HepG2 (cell line): ENCODE results near the gene SMIM10L1. TPM values are rescaled to one million over a fixed set of nuclear protein-coding genes. Genes with fewer than 3 reads are reported as not detected.

Experiments
- CREB1 ChIP-seq, 2 experiments: fragments of 450-650 bp in 1 of 2; IDR thresholded peaks; 2 replicates each; pipeline ENCODE4 v1.6.1; 2016 to 2017; ENCODE audit warnings: control low read depth in 1 of 2, mild to moderate bottlenecking in 1 of 2, missing compliant biosample characterization in 1 of 2, missing genetic modification characterization in 1 of 2
- DPF2 ChIP-seq: sonication (generic); formaldehyde crosslinking; IDR thresholded peaks from 2 replicates; pipeline ENCODE4 v1.4.0; 2020; ENCODE audit warnings: mild to moderate bottlenecking, low read depth, missing genetic modification reagents, borderline replicate concordance
- ELF1 ChIP-seq: sonication (generic); formaldehyde crosslinking; IDR thresholded peaks from 2 replicates; pipeline ENCODE4 v1.4.0; 2020; ENCODE audit warnings: missing genetic modification reagents
- FOSL2 ChIP-seq: sonication (generic); formaldehyde crosslinking; IDR thresholded peaks from 2 replicates; pipeline ENCODE4 v1.4.0; 2020; ENCODE audit warnings: missing genetic modification reagents
- GATAD1 ChIP-seq: IDR thresholded peaks from 2 replicates; pipeline ENCODE4 v1.6.1; 2016; ENCODE audit warnings: missing genetic modification reagents, missing compliant biosample characterization
- GATAD2A ChIP-seq: IDR thresholded peaks from 2 replicates; pipeline ENCODE4 v1.6.1; 2016
- HMGXB3 ChIP-seq: sonication (generic); formaldehyde crosslinking; IDR thresholded peaks from 2 replicates; pipeline ENCODE4 v1.4.0; 2020; ENCODE audit warnings: missing genetic modification reagents, borderline replicate concordance
- KAT7 ChIP-seq: IDR thresholded peaks from 2 replicates; pipeline ENCODE4 v1.6.1; 2018; ENCODE audit warnings: borderline replicate concordance, missing compliant biosample characterization
- KDM5B ChIP-seq: sonication (generic); formaldehyde crosslinking; IDR thresholded peaks from 2 replicates; pipeline ENCODE4 v1.4.0; 2020; ENCODE audit warnings: missing genetic modification reagents, mild to moderate bottlenecking, borderline replicate concordance
- NR0B2 ChIP-seq: sonication (generic); formaldehyde crosslinking; IDR thresholded peaks from 2 replicates; pipeline ENCODE4 v1.4.0; 2020; ENCODE audit warnings: mild to moderate bottlenecking, missing genetic modification reagents
- POGZ ChIP-seq: sonication (generic); formaldehyde crosslinking; IDR thresholded peaks from 2 replicates; pipeline ENCODE4 v1.4.0; 2020; ENCODE audit warnings: mild to moderate bottlenecking, missing genetic modification reagents
- POLR2AphosphoS5 ChIP-seq: IDR thresholded peaks from 2 replicates; pipeline ENCODE4 v1.6.1; 2012; ENCODE audit warnings: low read depth, low read length
- RNF2 ChIP-seq: fragments of 450-650 bp; conservative IDR thresholded peaks from 2 replicates; pipeline ENCODE4 v1.6.1; 2016; ENCODE audit warnings: low read depth
- RXRB ChIP-seq: IDR thresholded peaks from 2 replicates; pipeline ENCODE4 v1.6.1; 2016; ENCODE audit warnings: borderline replicate concordance, missing genetic modification reagents, missing compliant biosample characterization
- SALL1 ChIP-seq: sonication (generic); formaldehyde crosslinking; IDR thresholded peaks from 2 replicates; pipeline ENCODE4 v1.8.0; 2022; ENCODE audit warnings: mild to moderate bottlenecking, missing genetic modification reagents
- SKI ChIP-seq: fragments of 450-650 bp; IDR thresholded peaks from one replicate; pipeline ENCODE4 v1.6.1; 2018; ENCODE audit warnings: mild to moderate bottlenecking; ENCODE audit not compliant: partially characterized antibody
- YEATS4 ChIP-seq: sonication (generic); formaldehyde crosslinking; IDR thresholded peaks from 2 replicates; pipeline ENCODE4 v1.4.0; 2020; ENCODE audit warnings: missing genetic modification reagents, borderline replicate concordance
- ZBTB42 ChIP-seq: sonication (generic); formaldehyde crosslinking; IDR thresholded peaks from 2 replicates; pipeline ENCODE4 v1.5.0; 2020; ENCODE audit warnings: mild to moderate bottlenecking, missing genetic modification reagents
- ZFY ChIP-seq: sonication (generic); formaldehyde crosslinking; IDR thresholded peaks from 2 replicates; pipeline ENCODE4 v1.4.0; 2020; ENCODE audit warnings: missing genetic modification reagents
- ZNF230 ChIP-seq: sonication (generic); formaldehyde crosslinking; IDR thresholded peaks from 2 replicates; pipeline ENCODE4 v1.4.0; 2020; ENCODE audit warnings: mild to moderate bottlenecking, missing genetic modification reagents
- ZNF232 ChIP-seq: sonication (generic); formaldehyde crosslinking; IDR thresholded peaks from 2 replicates; pipeline ENCODE4 v1.4.0; 2020; ENCODE audit warnings: missing genetic modification reagents, borderline replicate concordance
- ZNF256 ChIP-seq: sonication (generic); formaldehyde crosslinking; conservative IDR thresholded peaks from 2 replicates; pipeline ENCODE4 v1.4.0; 2020; ENCODE audit warnings: missing genetic modification reagents
- ZNF326 ChIP-seq: sonication (generic); formaldehyde crosslinking; IDR thresholded peaks from 2 replicates; pipeline ENCODE4 v1.4.0; 2020; ENCODE audit warnings: missing genetic modification reagents, borderline replicate concordance
- ZNF883 ChIP-seq: sonication (generic); formaldehyde crosslinking; IDR thresholded peaks from 2 replicates; pipeline ENCODE4 v1.5.1; 2020; ENCODE audit warnings: mild to moderate bottlenecking, missing genetic modification reagents; ENCODE audit errors: not compliant biosample characterization
- ZSCAN21 ChIP-seq: sonication (generic); formaldehyde crosslinking; IDR thresholded peaks from 2 replicates; pipeline ENCODE4 v1.8.0; 2022; ENCODE audit warnings: mild to moderate bottlenecking, missing genetic modification reagents, moderate library complexity, borderline replicate concordance
- ZSCAN9 ChIP-seq: IDR thresholded peaks from 2 replicates; pipeline ENCODE4 v1.6.1; 2016; ENCODE audit warnings: borderline replicate concordance
- polyA plus RNA-seq, 8 experiments: library from polyadenylated mRNA; depleted of rRNA in 3 of 8; stranded (reverse) in 7 of 8; unstranded in 1 of 8; fragments of >200 nt; fragmentation: Illumina TruSeq in 4 of 8; extraction: Trizol in 4 of 8; gene quantifications; 2 replicates each; pipeline versions ENCODE4 v1.2.1 to v1.2.3, GENCODE V29; 2011 to 2016; ENCODE audit warnings: low read depth in 4 of 8, missing spikeins in 1 of 8, mixed read lengths in 1 of 8; ENCODE audit not compliant: insufficient read depth in 1 of 8
- total RNA-seq, 5 experiments: library from RNA; depleted of rRNA; stranded (reverse); fragments of >200 nt; fragmentation: Illumina TruSeq; extraction: Trizol; gene quantifications; 2 replicates each; pipeline ENCODE4 v1.2.3, GENCODE V29; 2016; ENCODE audit warnings: low read depth in 1 of 5

Gene SMIM10L1
- total and polyA plus RNA-seq, 2 of the 13 experiments (the other 11 are each of a cell fraction or from before 2014, with no cell fraction given): 3.7 to 11.8 TPM

- TF ChIP-seq RNF2: peak; percentile 87; the same call in 1 of the 2 replicates
- peak; percentile 18 for TF ChIP-seq SKI
- peak; percentile 42 for TF ChIP-seq HMGXB3 (CRISPR knock-in tag)
- TF ChIP-seq ZNF230: no peak
- TF ChIP-seq DPF2: no peak
- peak; percentile 88 for TF ChIP-seq GATAD1 (CRISPR knock-in tag)
- no peak for TF ChIP-seq ELF1 (CRISPR knock-in tag)
- peak; percentile 98 for TF ChIP-seq ZFY (CRISPR knock-in tag)
- TF ChIP-seq ZNF256 (CRISPR knock-in tag): peak; percentile 62; the same call in 1 of the 2 replicates
- TF ChIP-seq RXRB (CRISPR knock-in tag): no peak; the same call in 1 of the 2 replicates
- TF ChIP-seq KAT7 (CRISPR knock-in tag): peak; percentile 83; the same call in 1 of the 2 replicates
- TF ChIP-seq ZNF232 (CRISPR knock-in tag): peak; percentile 72
- peak; percentile 94 for TF ChIP-seq ZSCAN21 (CRISPR knock-in tag)
- TF ChIP-seq NR0B2: peak; percentile 69; the same call in 1 of the 2 replicates
- TF ChIP-seq POLR2AphosphoS5: peak; percentile 91
- 0 out of 2 replicates have a peak, but pooled peaks have one; percentile 25 for TF ChIP-seq ZSCAN9 (CRISPR knock-in tag)
- TF ChIP-seq GATAD2A: peak; percentile 44; the same call in 1 of the 2 replicates
- TF ChIP-seq YEATS4 (CRISPR knock-in tag): peak; percentile 89
- peak; percentile 93 for TF ChIP-seq KDM5B (CRISPR knock-in tag)
- TF ChIP-seq POGZ (CRISPR knock-in tag): peak; percentile 97
- TF ChIP-seq ZNF326 (CRISPR knock-in tag): 0 out of 2 replicates have a peak, but pooled peaks have one; percentile 57
- peak; percentile 56 for TF ChIP-seq FOSL2 (CRISPR knock-in tag)
- TF ChIP-seq SALL1 (CRISPR knock-in tag): peak; percentile 82
- no peak for TF ChIP-seq CREB1 (IDR thresholded peaks at IDR 0.05)
- no peak for TF ChIP-seq CREB1 (CRISPR knock-in tag; IDR thresholded peaks at IDR 0.05)
- peak; percentile 36 for TF ChIP-seq ZNF883 (CRISPR knock-in tag)
- 0 out of 2 replicates have a peak, but pooled peaks have one; percentile 74 for TF ChIP-seq ZBTB42 (CRISPR knock-in tag)
These were observed at the start of gene SMIM10L1 (continued) for GRCh38 chr12:11171145-11171968.
